ENCODE measurements around the gene COQ8B.

COQ8B gene

GRCh38 chr19:40717880-40718773 is 1.4 kb upstream of the COQ8B start:
- peak in 1 of 51 donors; percentile 23 for DNase-seq

GRCh38 chr19:40717325-40717879 is 716 bp upstream of the COQ8B start:
- DNase-seq, result peak in 9 of 51 donors; percentile 22 to 69 (median 50)

- DNase-seq, result peak in 4 of 51 donors; percentile 35 to 84 (median 48)
Measured at GRCh38 chr19:40716031-40716481, 630 bp downstream of the COQ8B start.

- DNase-seq, result peak; percentile 39 to 98 (median 92)
Measured at GRCh38 chr19:40714441-40715299, 2.0 kb downstream of the COQ8B start.

- no peak for DNase-seq
Measured at GRCh38 chr19:40713939-40714338, 2.7 kb downstream of the COQ8B start.

GRCh38 chr19:40709817-40710216 is 6.9 kb downstream of the COQ8B start:
- DNase-seq, result no peak

- no peak for DNase-seq
Measured at GRCh38 chr19:40707615-40708014, 9.1 kb downstream of the COQ8B start.

- DNase-seq, result no peak
Measured at GRCh38 chr19:40705950-40706619, 10.6 kb downstream of the COQ8B start.

- no peak for DNase-seq
Measured at GRCh38 chr19:40705362-40705651, 11.4 kb downstream of the COQ8B start.

- no peak for DNase-seq
Measured at GRCh38 chr19:40704491-40705361, 12.0 kb downstream of the COQ8B start.

GRCh38 chr19:40703029-40703755 is 13.5 kb downstream of the COQ8B start:
- DNase-seq, result peak in 1 of 51 donors; percentile 48

GRCh38 chr19:40702337-40703012 is 14.2 kb downstream of the COQ8B start:
- DNase-seq, result peak in 4 of 51 donors; percentile 11 to 48 (median 14)

- DNase-seq, result no peak
Measured at GRCh38 chr19:40701758-40702157, 14.9 kb downstream of the COQ8B start.

GRCh38 chr19:40700083-40700482 is 16.6 kb downstream of the COQ8B start:
- DNase-seq, result no peak

- DNase-seq, result no peak
Measured at GRCh38 chr19:40697007-40697406, 19.7 kb downstream of the COQ8B start.

- no peak for DNase-seq
Measured at GRCh38 chr19:40695881-40696280, 20.8 kb downstream of the COQ8B start.

GRCh38 chr19:40693896-40694295 is 22.8 kb downstream of the COQ8B start:
- no peak for DNase-seq

GRCh38 chr19:40693150-40693788 is 23.4 kb downstream of the COQ8B start:
- no peak for DNase-seq

GRCh38 chr19:40692212-40692551 is 24.5 kb downstream of the COQ8B start:
- no peak for DNase-seq

Data from hypothalamus (tissue), 51 donors.